ENCODE measurements around the gene HNRNPH2.

The HNRNPH2 gene

DNA sequence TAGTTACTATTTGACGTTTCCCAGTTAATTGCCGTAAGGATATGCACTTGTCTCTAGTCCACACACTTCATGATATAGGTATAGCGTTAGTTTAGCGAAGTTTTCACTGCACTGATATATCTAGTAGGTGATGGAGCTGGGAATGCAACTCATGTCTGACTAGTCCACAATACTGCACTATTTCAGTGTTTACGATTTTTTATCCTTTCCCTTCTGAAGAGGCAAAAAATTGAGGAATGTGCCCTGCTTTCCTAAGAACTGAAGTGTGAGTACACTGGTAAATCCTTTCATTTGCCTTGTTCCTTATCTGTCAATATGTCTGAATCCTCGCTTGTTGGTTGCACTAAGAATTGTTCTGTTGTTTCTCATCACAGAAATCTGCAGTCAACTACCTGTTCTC is 16.2 kb upstream of the HNRNPH2 start:
- no peak overlapping the region for H2BK5ac ChIP-seq (ENCODE audit: low read depth, low read length, poor library complexity)
- H3K79me1 ChIP-seq (ENCODE audit: low read length) = peaks cover 5% of the 10 kb centered on the region
- no peak overlapping the region for H3K14ac ChIP-seq (ENCODE audit: low read length)
- no peak overlapping the region for H3K4me3 ChIP-seq (ENCODE audit: low read depth, low read length)
- H3K27me3 ChIP-seq (ENCODE audit: insufficient read depth, low read length) = no peaks in the 10 kb centered on the region
- no peak overlapping the region for H2BK120ac ChIP-seq (ENCODE audit: insufficient read depth, low read length, poor library complexity)
- no peak overlapping the region for H3K18ac ChIP-seq (ENCODE audit: low read length)
- H3K4ac ChIP-seq (ENCODE audit: low read depth, low read length) = no peak overlapping the region
- peaks cover 6% of the 10 kb centered on the region for H3K79me2 ChIP-seq (ENCODE audit: control insufficient read depth, insufficient read depth, low read length, poor library complexity)
- H2BK12ac ChIP-seq (ENCODE audit: low read length) = no peak overlapping the region
- no peak overlapping the region for H2AFZ ChIP-seq (ENCODE audit: insufficient read depth, low read length, poor library complexity)
- DNase-seq = no peak
- H4K12ac ChIP-seq (ENCODE audit: low read depth, low read length) = no peak overlapping the region
- no peak overlapping the region for H4K91ac ChIP-seq (ENCODE audit: low read depth, low read length)
- peaks cover 2 to 4% of the 10 kb centered on the region in 2 experiments for H3K4me1 ChIP-seq (ENCODE audit: control insufficient read depth in 1 of 2, insufficient read depth in 2 of 2, low read length in 2 of 2)
- H3K9ac ChIP-seq (ENCODE audit: low read length) = peak overlapping the region; percentile 70
- no peak overlapping the region for H4K8ac ChIP-seq (ENCODE audit: low read depth, low read length)
- peaks cover 2 to 6% of the 10 kb centered on the region in 2 experiments for H3K36me3 ChIP-seq (ENCODE audit: control insufficient read depth in 1 of 2, insufficient read depth in 2 of 2, low read length in 2 of 2)
- no peak overlapping the region for H3K23ac ChIP-seq (ENCODE audit: low read length)
- no peak overlapping the region for H2AK5ac ChIP-seq (ENCODE audit: low read length)
- no peak overlapping the region for H3K27ac ChIP-seq (ENCODE audit: low read depth, low read length)
- H3K4me2 ChIP-seq (ENCODE audit: low read length) = peak overlapping the region; percentile 56
- WGBS (ENCODE audit: extremely low coverage, insufficient coverage, insufficient read length) = no CpG with 5 or more reads among the region's 6 CpGs
- no peaks in the 10 kb centered on the region for H3K9me3 ChIP-seq (ENCODE audit: insufficient read depth, low read depth, low read length)

DNA sequence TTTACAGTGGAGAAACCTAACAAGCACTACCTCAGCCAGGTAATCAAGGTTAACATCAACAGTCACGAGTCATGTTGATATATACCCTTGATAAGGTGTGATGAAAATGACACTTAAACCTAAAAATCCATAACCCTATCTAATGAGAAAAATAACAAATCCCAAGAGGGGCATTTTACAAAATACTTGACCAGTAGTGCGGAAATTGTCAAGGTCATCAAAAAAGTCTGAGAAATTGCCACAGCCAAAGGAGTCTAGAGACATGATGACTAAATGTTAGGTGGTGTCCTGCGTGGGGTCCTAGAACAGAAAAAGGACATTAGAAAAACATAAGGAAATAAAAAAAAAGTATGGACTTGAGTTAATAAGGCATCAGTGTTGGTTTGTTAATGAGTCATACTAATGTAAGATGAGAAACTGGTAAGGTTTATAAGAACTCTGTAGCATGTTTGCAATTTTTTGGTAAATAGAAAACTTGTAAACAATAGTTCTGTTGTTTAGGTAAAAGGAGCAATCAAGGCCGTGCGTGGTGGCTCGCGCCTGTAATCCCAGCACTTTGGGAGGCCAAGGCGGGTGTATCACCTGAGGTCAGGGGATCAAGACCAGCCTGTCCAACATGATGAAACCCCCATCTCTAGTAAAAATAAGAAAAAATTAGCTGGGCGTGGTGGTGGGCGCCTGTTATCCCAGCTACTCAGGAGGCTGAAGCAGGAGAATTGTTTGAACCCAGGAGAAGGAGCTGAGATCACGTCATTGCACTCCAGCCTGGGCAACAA is 14.3 kb upstream of the HNRNPH2 start:
- Histone ChIP-seq H2BK5ac (ENCODE audit: low read depth, low read length, poor library complexity) (no peak overlapping the region), H3K79me1 (ENCODE audit: low read length) (peaks cover 5% of the 10 kb centered on the region), H3K36me3 (ENCODE audit: control insufficient read depth in 1 of 2, insufficient read depth in 2 of 2, low read length in 2 of 2) (peaks cover 2 to 6% of the 10 kb centered on the region in 2 experiments), H3K18ac (ENCODE audit: low read length) (no peak overlapping the region), H2AK5ac (ENCODE audit: low read length) (no peak overlapping the region), H3K9ac (ENCODE audit: low read length) (no peak overlapping the region), H2AFZ (ENCODE audit: insufficient read depth, low read length, poor library complexity) (no peak overlapping the region), H3K27ac (ENCODE audit: low read depth, low read length) (no peak overlapping the region), H3K79me2 (ENCODE audit: control insufficient read depth, insufficient read depth, low read length, poor library complexity) (peaks cover 6% of the 10 kb centered on the region), H4K8ac (ENCODE audit: low read depth, low read length) (no peak overlapping the region), H4K91ac (ENCODE audit: low read depth, low read length) (no peak overlapping the region), H3K4me1 (ENCODE audit: control insufficient read depth in 1 of 2, insufficient read depth in 2 of 2, low read length in 2 of 2) (peaks cover 2 to 3% of the 10 kb centered on the region in 2 experiments), H3K4ac (ENCODE audit: low read depth, low read length) (no peak overlapping the region), H2BK120ac (ENCODE audit: insufficient read depth, low read length, poor library complexity) (no peak overlapping the region), H3K23ac (ENCODE audit: low read length) (no peak overlapping the region), H3K27me3 (ENCODE audit: insufficient read depth, low read length) (no peaks in the 10 kb centered on the region), H3K9me3 (ENCODE audit: insufficient read depth, low read depth, low read length) (no peaks in the 10 kb centered on the region), H3K14ac (ENCODE audit: low read length) (no peak overlapping the region), H4K12ac (ENCODE audit: low read depth, low read length) (no peak overlapping the region), H3K4me3 (ENCODE audit: low read depth, low read length) (no peak overlapping the region), H2BK12ac (ENCODE audit: low read length) (no peak overlapping the region), H3K4me2 (ENCODE audit: low read length) (no peak overlapping the region)
- no CpG with 5 or more reads among the region's 11 CpGs for WGBS (ENCODE audit: extremely low coverage, insufficient coverage, insufficient read length)
- DNase-seq = no peak

DNA sequence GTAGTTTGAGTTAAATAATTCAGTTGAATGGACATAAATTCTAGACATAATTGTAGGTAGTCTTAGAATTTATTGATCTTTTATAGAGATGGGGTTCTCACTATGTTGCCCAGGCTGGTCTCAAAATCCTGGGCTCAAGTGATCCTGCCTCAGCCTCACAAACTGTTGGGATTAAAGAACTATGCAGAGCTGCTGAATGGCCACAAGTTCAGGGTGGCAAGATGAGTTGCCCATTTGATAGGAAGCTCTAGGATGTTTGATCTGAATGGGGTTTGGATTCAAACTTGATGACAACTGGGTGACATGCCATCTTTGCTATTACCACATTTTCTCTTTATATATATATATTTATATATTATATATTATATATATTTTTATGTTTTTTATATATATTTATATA is 13.7 kb upstream of the HNRNPH2 start:
- no peak overlapping the region for H3K9ac ChIP-seq (ENCODE audit: low read length)
- no peak overlapping the region for H4K12ac ChIP-seq (ENCODE audit: low read depth, low read length)
- H2BK12ac ChIP-seq (ENCODE audit: low read length) = no peak overlapping the region
- no peak overlapping the region for H4K8ac ChIP-seq (ENCODE audit: low read depth, low read length)
- H3K27ac ChIP-seq (ENCODE audit: low read depth, low read length) = no peak overlapping the region
- no peaks in the 10 kb centered on the region for H3K27me3 ChIP-seq (ENCODE audit: insufficient read depth, low read length)
- H3K79me2 ChIP-seq (ENCODE audit: control insufficient read depth, insufficient read depth, low read length, poor library complexity) = peaks cover 6% of the 10 kb centered on the region
- H3K36me3 ChIP-seq (ENCODE audit: control insufficient read depth in 1 of 2, insufficient read depth in 2 of 2, low read length in 2 of 2) = peaks cover 2 to 6% of the 10 kb centered on the region in 2 experiments
- no peak overlapping the region for H3K4ac ChIP-seq (ENCODE audit: low read depth, low read length)
- no peaks in the 10 kb centered on the region for H3K9me3 ChIP-seq (ENCODE audit: insufficient read depth, low read depth, low read length)
- DNase-seq = no peak
- H3K4me1 ChIP-seq (ENCODE audit: control insufficient read depth in 1 of 2, insufficient read depth in 2 of 2, low read length in 2 of 2) = peaks cover 2 to 3% of the 10 kb centered on the region in 2 experiments
- H3K14ac ChIP-seq (ENCODE audit: low read length) = no peak overlapping the region
- H2BK5ac ChIP-seq (ENCODE audit: low read depth, low read length, poor library complexity) = no peak overlapping the region
- H4K91ac ChIP-seq (ENCODE audit: low read depth, low read length) = no peak overlapping the region
- H2AFZ ChIP-seq (ENCODE audit: insufficient read depth, low read length, poor library complexity) = no peak overlapping the region
- H2BK120ac ChIP-seq (ENCODE audit: insufficient read depth, low read length, poor library complexity) = no peak overlapping the region
- H3K18ac ChIP-seq (ENCODE audit: low read length) = no peak overlapping the region
- no peak overlapping the region for H2AK5ac ChIP-seq (ENCODE audit: low read length)
- H3K4me3 ChIP-seq (ENCODE audit: low read depth, low read length) = no peak overlapping the region
- peaks cover 5% of the 10 kb centered on the region for H3K79me1 ChIP-seq (ENCODE audit: low read length)
- no peak overlapping the region for H3K4me2 ChIP-seq (ENCODE audit: low read length)
- H3K23ac ChIP-seq (ENCODE audit: low read length) = no peak overlapping the region

DNA sequence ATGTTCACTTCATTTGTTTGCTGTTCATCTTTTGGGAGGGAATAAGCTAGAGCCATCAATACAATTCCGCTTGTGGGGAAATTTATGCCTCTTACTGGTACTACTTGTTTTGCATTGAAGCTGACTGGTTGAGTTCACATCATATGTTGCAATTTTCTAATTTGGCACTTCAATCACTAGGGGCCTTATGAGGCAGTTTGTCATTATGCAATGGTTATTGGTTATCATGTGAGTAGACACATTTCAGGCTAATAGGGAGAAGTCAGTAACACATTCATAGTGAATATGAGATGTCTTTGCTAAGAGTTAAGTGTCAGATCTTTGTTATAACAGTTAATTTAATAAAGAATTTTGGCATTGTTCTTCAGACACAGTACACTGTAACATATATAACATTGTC is 12.2 kb upstream of the HNRNPH2 start:
- Histone ChIP-seq H4K91ac (ENCODE audit: low read depth, low read length) (no peak overlapping the region), H3K4me3 (ENCODE audit: low read depth, low read length) (no peak overlapping the region), H3K79me1 (ENCODE audit: low read length) (peaks cover 2% of the 10 kb centered on the region), H3K27ac (ENCODE audit: low read depth, low read length) (no peak overlapping the region), H2BK5ac (ENCODE audit: low read depth, low read length, poor library complexity) (no peak overlapping the region), H3K23ac (ENCODE audit: low read length) (no peak overlapping the region), H3K9me3 (ENCODE audit: insufficient read depth, low read depth, low read length) (no peaks in the 10 kb centered on the region), H3K36me3 (ENCODE audit: control insufficient read depth in 1 of 2, insufficient read depth in 2 of 2, low read length in 2 of 2) (peaks cover 2 to 6% of the 10 kb centered on the region in 2 experiments), H3K4ac (ENCODE audit: low read depth, low read length) (no peak overlapping the region), H3K79me2 (ENCODE audit: control insufficient read depth, insufficient read depth, low read length, poor library complexity) (peaks cover 4% of the 10 kb centered on the region), H3K14ac (ENCODE audit: low read length) (no peak overlapping the region), H3K9ac (ENCODE audit: low read length) (no peak overlapping the region), H2BK120ac (ENCODE audit: insufficient read depth, low read length, poor library complexity) (no peak overlapping the region), H2BK12ac (ENCODE audit: low read length) (no peak overlapping the region), H3K18ac (ENCODE audit: low read length) (no peak overlapping the region), H3K4me2 (ENCODE audit: low read length) (no peak overlapping the region), H3K4me1 (ENCODE audit: control insufficient read depth in 1 of 2, insufficient read depth in 2 of 2, low read length in 2 of 2) (no peaks in the 10 kb centered on the region), H4K12ac (ENCODE audit: low read depth, low read length) (no peak overlapping the region), H2AK5ac (ENCODE audit: low read length) (no peak overlapping the region), H4K8ac (ENCODE audit: low read depth, low read length) (no peak overlapping the region), H2AFZ (ENCODE audit: insufficient read depth, low read length, poor library complexity) (no peak overlapping the region), H3K27me3 (ENCODE audit: insufficient read depth, low read length) (no peaks in the 10 kb centered on the region)
- no CpG with 5 or more reads among the region's 1 CpG for WGBS (ENCODE audit: extremely low coverage, insufficient coverage, insufficient read length)
- DNase-seq = no peak
